K562 (cell line): ENCODE results near the gene RNF4. TPM values are rescaled to one million over a fixed set of nuclear protein-coding genes. Genes with fewer than 3 reads are reported as not detected.

Source experiments
- ATAC-seq: fragments of 200-7000 bp; cut with Tn5 transposase; 3 replicates; pipeline ENCODE4 v1.9.1; 2020; ENCODE audit warnings: moderate library complexity
- BruUV-seq: library from RNA; stranded (reverse); fragments of 400-500 nt; replicated peaks from 2 replicates; lab custom pipeline; 2021; lab: Mats Ljungman, UMichigan
- CTCF ChIA-PET: fragments of 300-600 bp; formaldehyde crosslinking; extraction: SDS; loops from one replicate; lab custom pipeline; 2021; ENCODE audit warnings: low intra/inter-chr PET ratio; lab: Yijun Ruan, JAX
- POLR2A ChIA-PET: fragments of 300-600, 350-650 bp; sonication (Branson Sonifier 250); formaldehyde crosslinking; extraction: SDS; loops from one replicate; lab custom pipeline; 2021; ENCODE audit warnings: antibody characterized with exemption, inconsistent platforms; lab: Yijun Ruan, JAX
- DNase-seq, 4 experiments: peaks; one replicate each; pipeline versions ENCODE4 v3.0.0 to v3.0.0-alpha.2; 2011 to 2018; ENCODE audit warnings: low spot score in 3 of 4, mixed read lengths in 3 of 4; ENCODE audit errors: extremely low read depth in 1 of 4
- FAIRE-seq: peaks from 2 replicates; lab custom pipeline; 2011; peaks lifted over from hg19 to GRCh38; lab: Jason Lieb, UNC
- H2AFZ ChIP-seq: 2 replicates; pipeline ENCODE4 v1.6.0; 2011; ENCODE audit warnings: low read depth, low read length, control low read depth, inconsistent platforms
- H3K27ac ChIP-seq: fragments of 200-600 bp; 3 replicates; pipeline ENCODE4 v1.8.0; 2011; ENCODE audit warnings: low read depth, mild to moderate bottlenecking, control low read depth, inconsistent platforms, low read length, moderate library complexity, mixed read lengths; ENCODE audit errors: extremely low read depth
- H3K27me3 ChIP-seq, 2 experiments: fragments of 300-600 bp in 1 of 2; 2 replicates in 1 of 2; 3 replicates in 1 of 2; pipeline versions ENCODE4 v1.6.0 to v1.8.0; 2011; ENCODE audit warnings: inconsistent platforms in 2 of 2, low read length in 2 of 2, mild to moderate bottlenecking in 1 of 2, mixed read lengths in 1 of 2, moderate library complexity in 1 of 2; ENCODE audit not compliant: control insufficient read depth in 2 of 2, insufficient read depth in 2 of 2
- H3K36me3 ChIP-seq: fragments of 300-600 bp; 3 replicates; pipeline ENCODE4 v1.8.0; 2011; ENCODE audit warnings: mild to moderate bottlenecking, low read length, inconsistent platforms; ENCODE audit not compliant: control insufficient read depth, insufficient read depth
- H3K4me1 ChIP-seq, 2 experiments: fragments of 200-600 bp in 1 of 2; replicated peaks in 1 of 2; 2 replicates in 1 of 2; 3 replicates in 1 of 2; pipeline versions ENCODE4 v1.5.1 to v1.8.0; 2011; ENCODE audit warnings: inconsistent platforms in 2 of 2, low read length in 2 of 2, mild to moderate bottlenecking in 1 of 2, mixed read lengths in 1 of 2, moderate library complexity in 1 of 2; ENCODE audit not compliant: control insufficient read depth in 2 of 2, insufficient read depth in 2 of 2
- H3K4me2 ChIP-seq: 2 replicates; pipeline ENCODE4 v1.6.1; 2011; ENCODE audit warnings: low read length, control low read depth, inconsistent platforms, mixed read lengths; ENCODE audit not compliant: insufficient read depth
- H3K4me3 ChIP-seq: fragments of 200-600 bp; sonication (generic), shearing (Covaris generic); 2 replicates; pipeline ENCODE4 v1.5.1; 2016; ENCODE audit warnings: control low read depth, inconsistent platforms
- H3K79me2 ChIP-seq: fragments of 200-600 bp; 3 replicates; pipeline ENCODE4 v1.8.0; 2011; ENCODE audit warnings: low read length, inconsistent platforms; ENCODE audit not compliant: control insufficient read depth, insufficient read depth
- H3K9ac ChIP-seq, 2 experiments: 2 replicates each; pipeline versions ENCODE4 v1.6.0 to v1.6.1; 2011; ENCODE audit warnings: low read depth in 2 of 2, low read length in 2 of 2, control low read depth in 1 of 2, inconsistent platforms in 1 of 2, mild to moderate bottlenecking in 1 of 2, mixed read lengths in 1 of 2; ENCODE audit not compliant: insufficient read depth in 1 of 2
- H3K9me1 ChIP-seq: one replicate; pipeline ENCODE4 v1.6.0; 2011; ENCODE audit warnings: inconsistent platforms, mild to moderate bottlenecking, low read length, moderate library complexity; ENCODE audit not compliant: control insufficient read depth, insufficient read depth
- H3K9me3 ChIP-seq: replicated peaks from 2 replicates; pipeline ENCODE4 v1.5.1; 2011; ENCODE audit warnings: low read depth, low read length, inconsistent platforms; ENCODE audit not compliant: control insufficient read depth, insufficient read depth
- H4K20me1 ChIP-seq: replicated peaks from 2 replicates; pipeline ENCODE4 v1.6.1; 2011; ENCODE audit warnings: low read length, inconsistent platforms, mixed read lengths; ENCODE audit not compliant: control insufficient read depth, insufficient read depth
- CHD4 ChIP-seq: fragments of 200-600 bp; sonication (generic); IDR thresholded peaks from 3 replicates; pipeline ENCODE4 v1.6.1; 2012; ENCODE audit warnings: low read depth, mild to moderate bottlenecking, mixed read lengths, low read length, inconsistent platforms; ENCODE audit not compliant: insufficient read depth, insufficient replicate concordance, poor library complexity, severe bottlenecking
- ETV5 ChIP-seq: sonication (generic); formaldehyde crosslinking; IDR thresholded peaks from 2 replicates; pipeline ENCODE4 v1.4.0; 2020; ENCODE audit warnings: low read depth, mild to moderate bottlenecking, missing genetic modification reagents
- FOXP1 ChIP-seq: sonication (generic); formaldehyde crosslinking; IDR thresholded peaks from 2 replicates; pipeline ENCODE4 v1.8.0; 2022; ENCODE audit warnings: mild to moderate bottlenecking, missing genetic modification reagents
- MED1 ChIP-seq: sonication (generic); formaldehyde crosslinking; IDR thresholded peaks from 2 replicates; pipeline ENCODE4 v1.8.1; 2023; ENCODE audit warnings: missing genetic modification reagents, borderline replicate concordance
- PTBP1 ChIP-seq: fragments of 200-400 bp; formaldehyde crosslinking; IDR thresholded peaks from 2 replicates; pipeline ENCODE4 v1.6.1; 2017; ENCODE audit warnings: low read depth, low read length
- STAT5A ChIP-seq: IDR thresholded peaks from 2 replicates; pipeline ENCODE4 v1.6.1; 2012; ENCODE audit warnings: low read length, inconsistent platforms, borderline replicate concordance
- WGBS: fragments of 100-300 bp; shearing (Covaris generic); methylation state at CpG from one replicate; pipeline ENCODE4 v1.1.6; 2016; ENCODE audit warnings: low coverage, mixed read lengths; ENCODE audit not compliant: insufficient coverage; ENCODE audit errors: missing lambda C conversion rate; 5-methylcytosine and 5-hydroxymethylcytosine counted together
- in situ Hi-C: fragments of 300-500 bp; cut with MboI; formaldehyde crosslinking; loops from 4 replicates; pipeline ENCODE4 v1.15.0; 2018; ENCODE audit warnings: inconsistent platforms, mixed read lengths
- intact Hi-C: fragments of 100-400 bp; cut with micrococcal nuclease; formaldehyde crosslinking; loops from 2 replicates; pipeline ENCODE4 v1.14.2; 2022
- polyA plus RNA-seq, 8 experiments: library from polyadenylated mRNA; depleted of rRNA in 4 of 8; stranded (reverse) in 5 of 8; unstranded in 3 of 8; fragments of >200 nt; fragmentation: Nextera tagmentation in 2 of 8; fragmentation: Illumina TruSeq in 1 of 8; extraction: Ambion mirVana in 2 of 8; extraction: Trizol in 1 of 8; gene quantifications; 2 replicates each; pipeline versions ENCODE4 v1.2.1 to v1.2.3, GENCODE V29; 2011 to 2014; ENCODE audit warnings: inconsistent platforms in 1 of 8, missing spikeins in 1 of 8
- total RNA-seq, 7 experiments: library from RNA; depleted of rRNA in 6 of 7; stranded (reverse); fragments of >200 nt in 6 of 7; fragmentation: Illumina TruSeq in 2 of 7; extraction: Trizol in 2 of 7; gene quantifications; 2 replicates each; pipeline versions ENCODE4 v1.2.1 to v1.2.3, GENCODE V29; 2011 to 2021; ENCODE audit warnings: low replicate concordance in 1 of 7
- TF ChIP-seq, protein P1 (sequence below): sonication (generic); formaldehyde crosslinking; IDR thresholded peaks from 2 replicates; pipeline ENCODE4 v1.8.0; 2023; ENCODE audit warnings: missing genetic modification reagents, mild to moderate bottlenecking, borderline replicate concordance
- TF ChIP-seq, protein P2 (sequence below): sonication (generic); formaldehyde crosslinking; IDR thresholded peaks from 2 replicates; pipeline ENCODE4 v1.8.0; 2022; ENCODE audit warnings: mild to moderate bottlenecking, missing genetic modification reagents
- TF ChIP-seq, protein P3 (sequence below), 2 experiments: fragments of 450-650 bp; conservative IDR thresholded peaks; 2 replicates each; pipeline ENCODE4 v1.6.1; 2017; ENCODE audit warnings: mild to moderate bottlenecking in 2 of 2, moderate library complexity in 2 of 2
- TF ChIP-seq, protein P4 (sequence below): fragments of 250-450 bp; sonication (Bioruptor Pico); IDR thresholded peaks from 2 replicates; pipeline ENCODE4 v1.8.0; 2022; ENCODE audit warnings: inconsistent platforms

Gene RNF4
- total and polyA plus RNA-seq, 9 of the 15 experiments (the other 6 are each of a cell fraction or from before 2014, with no cell fraction given), result 19.2 to 59.3 (median 44.8) TPM

DNA sequence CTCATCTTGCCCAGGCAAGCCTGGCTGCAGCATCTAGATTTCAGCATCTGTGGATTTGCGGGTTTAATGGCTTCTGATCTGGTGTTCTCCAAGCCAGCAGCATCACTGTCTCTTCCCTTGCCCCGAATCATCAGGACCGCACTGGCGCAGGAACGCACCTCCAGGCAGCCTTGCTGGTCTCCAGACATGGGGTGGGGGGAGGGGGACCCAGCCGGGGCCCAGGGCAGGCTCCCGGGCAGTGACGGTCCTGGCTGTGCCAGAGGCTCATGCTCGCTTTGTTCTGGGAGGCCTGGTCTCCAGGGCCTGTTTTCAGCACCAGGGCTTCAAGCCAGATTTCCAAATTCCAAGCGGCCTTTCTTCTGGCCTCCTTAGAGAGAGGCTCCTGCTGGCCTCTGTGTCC is 45.2 kb upstream of the RNF4 start:
- Histone ChIP-seq H3K4me2 (no peak overlapping the region), H4K20me1 (no peaks in the 10 kb centered on the region), H3K36me3 (no peaks in the 10 kb centered on the region), H3K4me1 (peaks cover 13 to 56% of the 10 kb centered on the region in 2 experiments), H3K9me1 (no peaks in the 10 kb centered on the region), H3K27me3 (no peaks in the 10 kb centered on the region; a peak in 1 of 5 replicates), H3K79me2 (no peaks in the 10 kb centered on the region), H3K9ac (peak overlapping the region in 1 of 2 experiments; percentile 50; a peak in 1 of 4 replicates), H3K4me3 (no peak overlapping the region), H3K9me3 (no peaks in the 10 kb centered on the region), H2AFZ (no peak overlapping the region), H3K27ac (no peak overlapping the region)
- 84% methylated on average over 5 of the region's 10 CpGs for WGBS
- no peak for TF ChIP-seq MED1
- TF ChIP-seq, protein P1, sequence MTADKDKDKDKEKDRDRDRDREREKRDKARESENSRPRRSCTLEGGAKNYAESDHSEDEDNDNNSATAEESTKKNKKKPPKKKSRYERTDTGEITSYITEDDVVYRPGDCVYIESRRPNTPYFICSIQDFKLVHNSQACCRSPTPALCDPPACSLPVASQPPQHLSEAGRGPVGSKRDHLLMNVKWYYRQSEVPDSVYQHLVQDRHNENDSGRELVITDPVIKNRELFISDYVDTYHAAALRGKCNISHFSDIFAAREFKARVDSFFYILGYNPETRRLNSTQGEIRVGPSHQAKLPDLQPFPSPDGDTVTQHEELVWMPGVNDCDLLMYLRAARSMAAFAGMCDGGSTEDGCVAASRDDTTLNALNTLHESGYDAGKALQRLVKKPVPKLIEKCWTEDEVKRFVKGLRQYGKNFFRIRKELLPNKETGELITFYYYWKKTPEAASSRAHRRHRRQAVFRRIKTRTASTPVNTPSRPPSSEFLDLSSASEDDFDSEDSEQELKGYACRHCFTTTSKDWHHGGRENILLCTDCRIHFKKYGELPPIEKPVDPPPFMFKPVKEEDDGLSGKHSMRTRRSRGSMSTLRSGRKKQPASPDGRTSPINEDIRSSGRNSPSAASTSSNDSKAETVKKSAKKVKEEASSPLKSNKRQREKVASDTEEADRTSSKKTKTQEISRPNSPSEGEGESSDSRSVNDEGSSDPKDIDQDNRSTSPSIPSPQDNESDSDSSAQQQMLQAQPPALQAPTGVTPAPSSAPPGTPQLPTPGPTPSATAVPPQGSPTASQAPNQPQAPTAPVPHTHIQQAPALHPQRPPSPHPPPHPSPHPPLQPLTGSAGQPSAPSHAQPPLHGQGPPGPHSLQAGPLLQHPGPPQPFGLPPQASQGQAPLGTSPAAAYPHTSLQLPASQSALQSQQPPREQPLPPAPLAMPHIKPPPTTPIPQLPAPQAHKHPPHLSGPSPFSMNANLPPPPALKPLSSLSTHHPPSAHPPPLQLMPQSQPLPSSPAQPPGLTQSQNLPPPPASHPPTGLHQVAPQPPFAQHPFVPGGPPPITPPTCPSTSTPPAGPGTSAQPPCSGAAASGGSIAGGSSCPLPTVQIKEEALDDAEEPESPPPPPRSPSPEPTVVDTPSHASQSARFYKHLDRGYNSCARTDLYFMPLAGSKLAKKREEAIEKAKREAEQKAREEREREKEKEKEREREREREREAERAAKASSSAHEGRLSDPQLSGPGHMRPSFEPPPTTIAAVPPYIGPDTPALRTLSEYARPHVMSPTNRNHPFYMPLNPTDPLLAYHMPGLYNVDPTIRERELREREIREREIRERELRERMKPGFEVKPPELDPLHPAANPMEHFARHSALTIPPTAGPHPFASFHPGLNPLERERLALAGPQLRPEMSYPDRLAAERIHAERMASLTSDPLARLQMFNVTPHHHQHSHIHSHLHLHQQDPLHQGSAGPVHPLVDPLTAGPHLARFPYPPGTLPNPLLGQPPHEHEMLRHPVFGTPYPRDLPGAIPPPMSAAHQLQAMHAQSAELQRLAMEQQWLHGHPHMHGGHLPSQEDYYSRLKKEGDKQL (CRISPR knock-in tag), result no peak
- TF ChIP-seq, protein P2, sequence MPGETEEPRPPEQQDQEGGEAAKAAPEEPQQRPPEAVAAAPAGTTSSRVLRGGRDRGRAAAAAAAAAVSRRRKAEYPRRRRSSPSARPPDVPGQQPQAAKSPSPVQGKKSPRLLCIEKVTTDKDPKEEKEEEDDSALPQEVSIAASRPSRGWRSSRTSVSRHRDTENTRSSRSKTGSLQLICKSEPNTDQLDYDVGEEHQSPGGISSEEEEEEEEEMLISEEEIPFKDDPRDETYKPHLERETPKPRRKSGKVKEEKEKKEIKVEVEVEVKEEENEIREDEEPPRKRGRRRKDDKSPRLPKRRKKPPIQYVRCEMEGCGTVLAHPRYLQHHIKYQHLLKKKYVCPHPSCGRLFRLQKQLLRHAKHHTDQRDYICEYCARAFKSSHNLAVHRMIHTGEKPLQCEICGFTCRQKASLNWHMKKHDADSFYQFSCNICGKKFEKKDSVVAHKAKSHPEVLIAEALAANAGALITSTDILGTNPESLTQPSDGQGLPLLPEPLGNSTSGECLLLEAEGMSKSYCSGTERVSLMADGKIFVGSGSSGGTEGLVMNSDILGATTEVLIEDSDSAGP, result no peak
- TF ChIP-seq PTBP1, result no peak
- no peak for TF ChIP-seq STAT5A
- TF ChIP-seq ETV5 (CRISPR knock-in tag), result no peak
- no peak for TF ChIP-seq CHD4
- no peak for TF ChIP-seq FOXP1 (CRISPR knock-in tag)
- TF ChIP-seq, protein P3, sequence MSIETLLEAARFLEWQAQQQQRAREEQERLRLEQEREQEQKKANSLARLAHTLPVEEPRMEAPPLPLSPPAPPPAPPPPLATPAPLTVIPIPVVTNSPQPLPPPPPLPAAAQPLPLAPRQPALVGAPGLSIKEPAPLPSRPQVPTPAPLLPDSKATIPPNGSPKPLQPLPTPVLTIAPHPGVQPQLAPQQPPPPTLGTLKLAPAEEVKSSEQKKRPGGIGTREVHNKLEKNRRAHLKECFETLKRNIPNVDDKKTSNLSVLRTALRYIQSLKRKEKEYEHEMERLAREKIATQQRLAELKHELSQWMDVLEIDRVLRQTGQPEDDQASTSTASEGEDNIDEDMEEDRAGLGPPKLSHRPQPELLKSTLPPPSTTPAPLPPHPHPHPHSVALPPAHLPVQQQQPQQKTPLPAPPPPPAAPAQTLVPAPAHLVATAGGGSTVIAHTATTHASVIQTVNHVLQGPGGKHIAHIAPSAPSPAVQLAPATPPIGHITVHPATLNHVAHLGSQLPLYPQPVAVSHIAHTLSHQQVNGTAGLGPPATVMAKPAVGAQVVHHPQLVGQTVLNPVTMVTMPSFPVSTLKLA (conservative IDR thresholded peaks at IDR 0.05), result no peak
- TF ChIP-seq, protein P4, sequence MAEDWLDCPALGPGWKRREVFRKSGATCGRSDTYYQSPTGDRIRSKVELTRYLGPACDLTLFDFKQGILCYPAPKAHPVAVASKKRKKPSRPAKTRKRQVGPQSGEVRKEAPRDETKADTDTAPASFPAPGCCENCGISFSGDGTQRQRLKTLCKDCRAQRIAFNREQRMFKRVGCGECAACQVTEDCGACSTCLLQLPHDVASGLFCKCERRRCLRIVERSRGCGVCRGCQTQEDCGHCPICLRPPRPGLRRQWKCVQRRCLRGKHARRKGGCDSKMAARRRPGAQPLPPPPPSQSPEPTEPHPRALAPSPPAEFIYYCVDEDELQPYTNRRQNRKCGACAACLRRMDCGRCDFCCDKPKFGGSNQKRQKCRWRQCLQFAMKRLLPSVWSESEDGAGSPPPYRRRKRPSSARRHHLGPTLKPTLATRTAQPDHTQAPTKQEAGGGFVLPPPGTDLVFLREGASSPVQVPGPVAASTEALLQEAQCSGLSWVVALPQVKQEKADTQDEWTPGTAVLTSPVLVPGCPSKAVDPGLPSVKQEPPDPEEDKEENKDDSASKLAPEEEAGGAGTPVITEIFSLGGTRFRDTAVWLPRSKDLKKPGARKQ (CRISPR knock-in tag), result no peak
- no peak for ATAC-seq
- ChIA-PET CTCF (no interaction called here), POLR2A (no interaction called here)
- no peak for DNase-seq
- no TSS peak for BruUV-seq
- in situ Hi-C loops, result no loop called here
- intact Hi-C loops, result no loop called here
- no peak for FAIRE-seq
